Measurements from ENCODE around the gene SH3GL3. TPM values are rescaled to one million over a fixed set of nuclear protein-coding genes. Genes with fewer than 3 reads are reported as not detected.

The SH3GL3 gene
- total RNA-seq, 1 donor from 2014 or later: 6.3 TPM

GRCh38 chr15:83435202-83435601, 11.9 kb upstream of the SH3GL3 start:
- peaks cover 0 to 6% (median 4%) of the 10 kb centered on the region in 3 donors for H3K27me3 ChIP-seq (ENCODE audit: control insufficient read depth in 3 of 3, insufficient read depth in 3 of 3, low read length in 3 of 3)
- no peaks in the 10 kb centered on the region for H3K4me1 ChIP-seq (ENCODE audit: control insufficient read depth in 3 of 3, insufficient read depth in 3 of 3, low read length in 3 of 3)
- no peaks in the 10 kb centered on the region for H3K36me3 ChIP-seq (ENCODE audit: control insufficient read depth in 3 of 3, insufficient read depth in 3 of 3, low read length in 3 of 3)
- no peak overlapping the region for H3K4me3 ChIP-seq (ENCODE audit: low read length in 3 of 3)
- H3K9ac ChIP-seq (ENCODE audit: low read depth in 1 of 3, low read length in 3 of 3): no peak overlapping the region
- H3K27ac ChIP-seq (ENCODE audit: low read depth, low read length): no peak overlapping the region
- no peaks in the 10 kb centered on the region for H3K9me3 ChIP-seq (ENCODE audit: control insufficient read depth in 3 of 3, low read length in 3 of 3)

- Histone ChIP-seq H3K9me3 (ENCODE audit: control insufficient read depth in 3 of 3, low read length in 3 of 3) (no peaks in the 10 kb centered on the region), H3K27me3 (ENCODE audit: control insufficient read depth in 3 of 3, insufficient read depth in 3 of 3, low read length in 3 of 3) (peaks cover 0 to 6% (median 4%) of the 10 kb centered on the region in 3 donors), H3K27ac (ENCODE audit: low read depth, low read length) (no peak overlapping the region), H3K36me3 (ENCODE audit: control insufficient read depth in 3 of 3, insufficient read depth in 3 of 3, low read length in 3 of 3) (no peaks in the 10 kb centered on the region), H3K9ac (ENCODE audit: low read depth in 1 of 3, low read length in 3 of 3) (no peak overlapping the region), H3K4me1 (ENCODE audit: control insufficient read depth in 3 of 3, insufficient read depth in 3 of 3, low read length in 3 of 3) (no peaks in the 10 kb centered on the region), H3K4me3 (ENCODE audit: low read length in 3 of 3) (no peak overlapping the region)
Observed at GRCh38 chr15:83435782-83436181, 11.4 kb upstream of the SH3GL3 start.

- Histone ChIP-seq H3K9ac (ENCODE audit: low read depth in 1 of 3, low read length in 3 of 3) (no peak overlapping the region), H3K27me3 (ENCODE audit: control insufficient read depth in 3 of 3, insufficient read depth in 3 of 3, low read length in 3 of 3) (peaks cover 0 to 6% (median 4%) of the 10 kb centered on the region in 3 donors)
Observed at GRCh38 chr15:83436513-83437158, 10.5 kb upstream of the SH3GL3 start.

GRCh38 chr15:83443076-83443847, 3.9 kb upstream of the SH3GL3 start:
- Histone ChIP-seq H3K27me3 (ENCODE audit: control insufficient read depth in 3 of 3, insufficient read depth in 3 of 3, low read length in 3 of 3) (peaks cover 12 to 19% (median 14%) of the 10 kb centered on the region in 3 donors), H3K36me3 (ENCODE audit: control insufficient read depth in 3 of 3, insufficient read depth in 3 of 3, low read length in 3 of 3) (no peaks in the 10 kb centered on the region), H3K4me3 (ENCODE audit: low read length in 3 of 3) (no peak overlapping the region)

More at GRCh38 chr15:83436513-83437158, 10.5 kb upstream of the SH3GL3 start:
- Histone ChIP-seq H3K27ac (ENCODE audit: low read depth, low read length) (no peak overlapping the region), H3K4me3 (ENCODE audit: low read length in 3 of 3) (no peak overlapping the region), H3K9me3 (ENCODE audit: control insufficient read depth in 3 of 3, low read length in 3 of 3) (no peaks in the 10 kb centered on the region), H3K4me1 (ENCODE audit: control insufficient read depth in 3 of 3, insufficient read depth in 3 of 3, low read length in 3 of 3) (no peaks in the 10 kb centered on the region), H3K36me3 (ENCODE audit: control insufficient read depth in 3 of 3, insufficient read depth in 3 of 3, low read length in 3 of 3) (no peaks in the 10 kb centered on the region)

GRCh38 chr15:83444936-83445335, 2.2 kb upstream of the SH3GL3 start:
- no peaks in the 10 kb centered on the region for H3K36me3 ChIP-seq (ENCODE audit: control insufficient read depth in 3 of 3, insufficient read depth in 3 of 3, low read length in 3 of 3)
- peaks cover 23 to 27% (median 25%) of the 10 kb centered on the region in 3 donors for H3K27me3 ChIP-seq (ENCODE audit: control insufficient read depth in 3 of 3, insufficient read depth in 3 of 3, low read length in 3 of 3)
- H3K4me1 ChIP-seq (ENCODE audit: control insufficient read depth in 3 of 3, insufficient read depth in 3 of 3, low read length in 3 of 3): peaks cover 2 to 7% (median 5%) of the 10 kb centered on the region in 3 donors
- H3K4me3 ChIP-seq (ENCODE audit: low read length in 3 of 3): no peak overlapping the region
- H3K9ac ChIP-seq (ENCODE audit: low read depth in 1 of 3, low read length in 3 of 3): no peak overlapping the region
- H3K9me3 ChIP-seq (ENCODE audit: control insufficient read depth in 3 of 3, low read length in 3 of 3): no peaks in the 10 kb centered on the region
- no peak overlapping the region for H3K27ac ChIP-seq (ENCODE audit: low read depth, low read length)

More at GRCh38 chr15:83443076-83443847, 3.9 kb upstream of the SH3GL3 start:
- no peak overlapping the region for H3K27ac ChIP-seq (ENCODE audit: low read depth, low read length)
- H3K9ac ChIP-seq (ENCODE audit: low read depth in 1 of 3, low read length in 3 of 3): no peak overlapping the region
- H3K9me3 ChIP-seq (ENCODE audit: control insufficient read depth in 3 of 3, low read length in 3 of 3): no peaks in the 10 kb centered on the region
- peaks cover 2 to 7% (median 5%) of the 10 kb centered on the region in 3 donors for H3K4me1 ChIP-seq (ENCODE audit: control insufficient read depth in 3 of 3, insufficient read depth in 3 of 3, low read length in 3 of 3)

GRCh38 chr15:83445643-83446042, 1.5 kb upstream of the SH3GL3 start:
- Histone ChIP-seq H3K9me3 (ENCODE audit: control insufficient read depth in 3 of 3, low read length in 3 of 3) (no peaks in the 10 kb centered on the region), H3K4me3 (ENCODE audit: low read length in 3 of 3) (no peak overlapping the region), H3K4me1 (ENCODE audit: control insufficient read depth in 3 of 3, insufficient read depth in 3 of 3, low read length in 3 of 3) (peaks cover 2 to 7% (median 5%) of the 10 kb centered on the region in 3 donors), H3K9ac (ENCODE audit: low read depth in 1 of 3, low read length in 3 of 3) (no peak overlapping the region), H3K27ac (ENCODE audit: low read depth, low read length) (no peak overlapping the region), H3K36me3 (ENCODE audit: control insufficient read depth in 3 of 3, insufficient read depth in 3 of 3, low read length in 3 of 3) (no peaks in the 10 kb centered on the region), H3K27me3 (ENCODE audit: control insufficient read depth in 3 of 3, insufficient read depth in 3 of 3, low read length in 3 of 3) (peaks cover 23 to 28% (median 25%) of the 10 kb centered on the region in 3 donors)

GRCh38 chr15:83446417-83446816, 724 bp upstream of the SH3GL3 start:
- Histone ChIP-seq H3K36me3 (ENCODE audit: control insufficient read depth in 3 of 3, insufficient read depth in 3 of 3, low read length in 3 of 3) (no peaks in the 10 kb centered on the region), H3K4me3 (ENCODE audit: low read length in 3 of 3) (peak overlapping the region in 2 of 3 donors; percentile 46 to 58), H3K4me1 (ENCODE audit: control insufficient read depth in 3 of 3, insufficient read depth in 3 of 3, low read length in 3 of 3) (peaks cover 2 to 7% (median 5%) of the 10 kb centered on the region in 3 donors), H3K27me3 (ENCODE audit: control insufficient read depth in 3 of 3, insufficient read depth in 3 of 3, low read length in 3 of 3) (peaks cover 23 to 28% (median 25%) of the 10 kb centered on the region in 3 donors), H3K9me3 (ENCODE audit: control insufficient read depth in 3 of 3, low read length in 3 of 3) (no peaks in the 10 kb centered on the region), H3K27ac (ENCODE audit: low read depth, low read length) (no peak overlapping the region), H3K9ac (ENCODE audit: low read depth in 1 of 3, low read length in 3 of 3) (peak overlapping the region in 1 of 3 donors; percentile 40)

GRCh38 chr15:83449250-83449671, 2.1 kb downstream of the SH3GL3 start:
- Histone ChIP-seq H3K9me3 (ENCODE audit: control insufficient read depth in 3 of 3, low read length in 3 of 3) (no peaks in the 10 kb centered on the region), H3K4me1 (ENCODE audit: control insufficient read depth in 3 of 3, insufficient read depth in 3 of 3, low read length in 3 of 3) (peaks cover 2 to 7% (median 5%) of the 10 kb centered on the region in 3 donors), H3K27ac (ENCODE audit: low read depth, low read length) (no peak overlapping the region), H3K4me3 (ENCODE audit: low read length in 3 of 3) (no peak overlapping the region), H3K9ac (ENCODE audit: low read depth in 1 of 3, low read length in 3 of 3) (no peak overlapping the region), H3K36me3 (ENCODE audit: control insufficient read depth in 3 of 3, insufficient read depth in 3 of 3, low read length in 3 of 3) (no peaks in the 10 kb centered on the region), H3K27me3 (ENCODE audit: control insufficient read depth in 3 of 3, insufficient read depth in 3 of 3, low read length in 3 of 3) (peaks cover 23 to 28% (median 25%) of the 10 kb centered on the region in 3 donors)

- H3K9ac ChIP-seq (ENCODE audit: low read depth in 1 of 3, low read length in 3 of 3): no peak overlapping the region
- no peak overlapping the region for H3K4me3 ChIP-seq (ENCODE audit: low read length in 3 of 3)
- H3K36me3 ChIP-seq (ENCODE audit: control insufficient read depth in 3 of 3, insufficient read depth in 3 of 3, low read length in 3 of 3): no peaks in the 10 kb centered on the region
- H3K9me3 ChIP-seq (ENCODE audit: control insufficient read depth in 3 of 3, low read length in 3 of 3): no peaks in the 10 kb centered on the region
- H3K27ac ChIP-seq (ENCODE audit: low read depth, low read length): no peak overlapping the region
- H3K4me1 ChIP-seq (ENCODE audit: control insufficient read depth in 3 of 3, insufficient read depth in 3 of 3, low read length in 3 of 3): peaks cover 2 to 7% (median 5%) of the 10 kb centered on the region in 3 donors
- peaks cover 23 to 28% (median 25%) of the 10 kb centered on the region in 3 donors for H3K27me3 ChIP-seq (ENCODE audit: control insufficient read depth in 3 of 3, insufficient read depth in 3 of 3, low read length in 3 of 3)
Observed at GRCh38 chr15:83449937-83450506, 2.9 kb downstream of the SH3GL3 start.

Data from skeletal muscle tissue (tissue), 4 donors.